Chondrocyte (in vitro differentiated cells): ENCODE results near the gene PYCR2. TPM values are rescaled to one million over a fixed set of nuclear protein-coding genes. Genes with fewer than 3 reads are reported as not detected.

Source experiments
- DNase-seq: peaks from one replicate; pipeline ENCODE4 v3.0.0; 2021; ENCODE audit warnings: mixed read lengths, low spot score
- H3K27ac Mint-ChIP-seq: one replicate; pipeline ENCODE4 v1.8.0; 2021; ENCODE audit warnings: mild to moderate bottlenecking, moderate library complexity, mixed read lengths; ENCODE audit not compliant: unreplicated experiment
- H3K27me3 Mint-ChIP-seq: 2 replicates; pipeline ENCODE4 v1.8.0; 2021; ENCODE audit warnings: low read depth, mixed read lengths
- H3K36me3 Mint-ChIP-seq: 2 replicates; pipeline ENCODE4 v1.8.0; 2021; ENCODE audit warnings: low read depth, mixed read lengths
- H3K4me1 Mint-ChIP-seq: 2 replicates; pipeline ENCODE4 v1.8.0; 2021; ENCODE audit warnings: low read depth, mild to moderate bottlenecking, mixed read lengths
- H3K4me3 Mint-ChIP-seq: one replicate; pipeline ENCODE4 v1.8.0; 2021; ENCODE audit warnings: mild to moderate bottlenecking, moderate library complexity, mixed read lengths; ENCODE audit not compliant: unreplicated experiment
- H3K9me3 Mint-ChIP-seq: 2 replicates; pipeline ENCODE4 v1.8.0; 2021; ENCODE audit warnings: low read depth, mixed read lengths
- microRNA-seq: library from miRNA; unstranded; fragments of <30 nt; microRNA quantifications from one replicate; pipeline ENCODE4 v1.2.0, GENCODE V29; 2020; ENCODE audit warnings: borderline number of aligned reads
- total RNA-seq: library from RNA; stranded (reverse); gene quantifications from 3 replicates; pipeline ENCODE4 v1.2.1, GENCODE V29; 2021
- TF ChIP-seq, protein P1 (sequence below): fragments of 200-600 bp; sonication (generic); IDR thresholded peaks from 2 replicates; pipeline ENCODE4 v1.5.0; 2021; ENCODE audit warnings: antibody characterized with exemption, mild to moderate bottlenecking, moderate library complexity

PYCR2 gene
- total RNA-seq, 1 donor from 2014 or later: 43.4 TPM

DNA sequence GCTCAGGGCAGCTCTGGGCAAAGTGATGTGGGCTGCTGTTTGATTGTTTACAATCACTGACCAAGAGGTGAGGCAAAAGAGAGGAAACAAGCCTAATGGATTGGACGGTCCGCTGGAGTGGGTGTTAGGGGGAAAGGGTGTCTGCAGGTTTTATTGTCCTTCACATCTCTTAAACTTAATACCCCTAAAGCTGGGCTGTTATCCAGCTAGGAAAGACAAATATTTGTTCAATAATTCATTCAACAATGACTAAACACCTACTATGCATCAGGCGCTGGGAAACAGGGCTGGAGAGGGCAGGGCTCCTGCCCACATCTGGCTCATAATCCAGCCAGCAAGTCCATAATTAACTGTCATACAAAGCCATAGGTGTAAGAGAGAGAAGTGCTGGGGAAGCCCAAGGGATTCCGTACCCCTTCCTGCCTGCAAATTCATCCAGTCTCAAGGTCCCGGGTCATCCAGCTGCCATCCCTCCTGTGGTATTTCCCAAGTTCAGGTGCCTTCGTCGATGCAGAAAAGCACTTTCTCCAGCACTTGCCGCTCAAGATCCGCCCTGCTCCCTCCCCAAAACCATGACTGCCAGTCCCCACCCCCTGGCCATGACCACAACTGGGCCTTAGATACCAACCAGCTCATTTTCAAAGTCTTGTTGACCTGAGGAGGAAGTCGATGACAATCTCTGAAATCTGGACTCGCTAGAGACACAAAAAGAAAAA is 52.5 kb downstream of the PYCR2 start:
- no peak overlapping the region for H3K4me3 Mint-ChIP-seq
- H3K27me3 Mint-ChIP-seq: no peaks in the 10 kb centered on the region
- TF ChIP-seq, protein P1, sequence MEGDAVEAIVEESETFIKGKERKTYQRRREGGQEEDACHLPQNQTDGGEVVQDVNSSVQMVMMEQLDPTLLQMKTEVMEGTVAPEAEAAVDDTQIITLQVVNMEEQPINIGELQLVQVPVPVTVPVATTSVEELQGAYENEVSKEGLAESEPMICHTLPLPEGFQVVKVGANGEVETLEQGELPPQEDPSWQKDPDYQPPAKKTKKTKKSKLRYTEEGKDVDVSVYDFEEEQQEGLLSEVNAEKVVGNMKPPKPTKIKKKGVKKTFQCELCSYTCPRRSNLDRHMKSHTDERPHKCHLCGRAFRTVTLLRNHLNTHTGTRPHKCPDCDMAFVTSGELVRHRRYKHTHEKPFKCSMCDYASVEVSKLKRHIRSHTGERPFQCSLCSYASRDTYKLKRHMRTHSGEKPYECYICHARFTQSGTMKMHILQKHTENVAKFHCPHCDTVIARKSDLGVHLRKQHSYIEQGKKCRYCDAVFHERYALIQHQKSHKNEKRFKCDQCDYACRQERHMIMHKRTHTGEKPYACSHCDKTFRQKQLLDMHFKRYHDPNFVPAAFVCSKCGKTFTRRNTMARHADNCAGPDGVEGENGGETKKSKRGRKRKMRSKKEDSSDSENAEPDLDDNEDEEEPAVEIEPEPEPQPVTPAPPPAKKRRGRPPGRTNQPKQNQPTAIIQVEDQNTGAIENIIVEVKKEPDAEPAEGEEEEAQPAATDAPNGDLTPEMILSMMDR: no peak
- peaks cover 23% of the 10 kb centered on the region for H3K36me3 Mint-ChIP-seq
- DNase-seq: peak; percentile 35
- no peaks in the 10 kb centered on the region for H3K9me3 Mint-ChIP-seq
- H3K4me1 Mint-ChIP-seq: peaks cover 13% of the 10 kb centered on the region
- no peak overlapping the region for H3K27ac Mint-ChIP-seq

DNA sequence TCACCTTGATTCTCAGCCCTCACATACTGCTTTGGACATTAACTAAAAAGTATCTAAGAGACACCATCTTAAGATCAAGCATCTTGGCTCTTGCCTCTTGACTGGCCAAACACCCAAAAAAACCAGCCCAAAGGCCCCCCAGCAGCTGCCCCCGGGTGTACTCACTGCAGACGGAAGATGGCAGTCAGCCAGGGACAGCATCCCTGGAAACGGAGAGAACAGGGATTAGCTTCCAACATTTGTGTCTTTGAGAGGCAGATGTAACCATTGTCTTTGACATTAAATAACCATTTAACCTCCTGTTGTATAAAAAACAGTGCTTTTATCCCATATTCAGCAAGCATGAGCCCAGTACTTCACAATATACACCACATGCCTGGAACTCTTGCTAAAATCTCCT is 53.1 kb downstream of the PYCR2 start:
- Mint-ChIP-seq H3K4me1 (peaks cover 17% of the 10 kb centered on the region), H3K27me3 (no peaks in the 10 kb centered on the region), H3K36me3 (peaks cover 23% of the 10 kb centered on the region), H3K9me3 (no peaks in the 10 kb centered on the region), H3K4me3 (no peak overlapping the region), H3K27ac (no peak overlapping the region)
- TF ChIP-seq, protein P1: no peak
- DNase-seq: no peak

Small RNAs within 50 kb of the gene (microRNA-seq; reads per million reads assigned to microRNA genes)
- gene MIR6741: not detected

Other genes starting within 250 kb of the PYCR2 start
- gene SRP9, start 146.4 kb downstream of the PYCR2 start, total RNA-seq: 190 to 207 TPM (median 200 TPM) in 3 replicates
- gene EPHX1, start 114.1 kb downstream of the PYCR2 start, total RNA-seq: 61.8 to 69.1 TPM (median 67.0 TPM) in 3 replicates
- 48.4 to 52.5 TPM (median 50.3 TPM) in 3 replicates for gene TMEM63A, start 41.9 kb downstream of the PYCR2 start, total RNA-seq
- gene LEFTY1, start 35.1 kb downstream of the PYCR2 start, total RNA-seq: 0.56 to 2.2 TPM (median 0.99 TPM) in 3 replicates
- 10.2 to 39.6 TPM (median 38.3 TPM) in 3 replicates for gene LEFTY2, start 17.0 kb upstream of the PYCR2 start, total RNA-seq
- 20.8 to 21.9 TPM (median 21.5 TPM) in 3 replicates for gene SDE2, start 75.1 kb upstream of the PYCR2 start, total RNA-seq
- 307 to 328 TPM (median 315 TPM) in 3 replicates for gene H3-3A, start 138.5 kb upstream of the PYCR2 start, total RNA-seq